ENCODE measurements around the gene OPN4. TPM values are rescaled to one million over a fixed set of nuclear protein-coding genes. Genes with fewer than 3 reads are reported as not detected.

The OPN4 gene
- total RNA-seq, 4 donors from 2014 or later, result 0.34 TPM; not detected in 3

- Histone ChIP-seq H3K4me1 (peaks cover 10% of the 10 kb centered on the region), H3K27ac (no peak overlapping the region), H3K9me3 (no peaks in the 10 kb centered on the region), H3K4me3 (no peak overlapping the region), H3K27me3 (no peaks in the 10 kb centered on the region), H3K36me3 (no peaks in the 10 kb centered on the region)
- TF ChIP-seq EP300 (IDR thresholded peaks at IDR 0.05) (no peak), POLR2A (IDR thresholded peaks at IDR 0.05) (no peak), CTCF (IDR thresholded peaks at IDR 0.05) (no peak), POLR2AphosphoS5 (IDR thresholded peaks at IDR 0.05) (no peak)
- WGBS, result 48% methylated on average over 3 of the region's 3 CpGs
- no peak for DNase-seq (ENCODE audit: low spot score in 2 of 2)
These were observed 4.4 kb downstream of the OPN4 start for GRCh38 chr10:86658751-86659150.

- no peak overlapping the region for H3K4me3 ChIP-seq
- H3K4me1 ChIP-seq, result peaks cover 10% of the 10 kb centered on the region
- WGBS, result 95% methylated on average over 17 of the region's 19 CpGs
- H3K36me3 ChIP-seq, result no peaks in the 10 kb centered on the region
- no peaks in the 10 kb centered on the region for H3K9me3 ChIP-seq
- DNase-seq (ENCODE audit: low spot score in 2 of 2), result peak; percentile 52 to 67
- no peak for TF ChIP-seq EP300 (IDR thresholded peaks at IDR 0.05)
- TF ChIP-seq CTCF (IDR thresholded peaks at IDR 0.05), result no peak
- no peak for TF ChIP-seq POLR2A (IDR thresholded peaks at IDR 0.05)
- no peak for TF ChIP-seq POLR2AphosphoS5 (IDR thresholded peaks at IDR 0.05)
- no peak overlapping the region for H3K27ac ChIP-seq
- H3K27me3 ChIP-seq, result no peaks in the 10 kb centered on the region
These were observed 4.9 kb downstream of the OPN4 start for GRCh38 chr10:86659161-86659691.

GRCh38 chr10:86659721-86660453, 5.5 kb downstream of the OPN4 start:
- 86% methylated on average over 11 of the region's 17 CpGs for WGBS
- Histone ChIP-seq H3K36me3 (no peaks in the 10 kb centered on the region), H3K27ac (no peak overlapping the region), H3K4me3 (no peak overlapping the region), H3K27me3 (no peaks in the 10 kb centered on the region), H3K4me1 (peaks cover 10% of the 10 kb centered on the region), H3K9me3 (no peaks in the 10 kb centered on the region)
- TF ChIP-seq POLR2AphosphoS5 (IDR thresholded peaks at IDR 0.05), result no peak
- no peak for TF ChIP-seq CTCF (IDR thresholded peaks at IDR 0.05)
- no peak for TF ChIP-seq EP300 (IDR thresholded peaks at IDR 0.05)
- TF ChIP-seq POLR2A (IDR thresholded peaks at IDR 0.05), result no peak
- DNase-seq (ENCODE audit: low spot score in 2 of 2), result peak; percentile 59 to 71

- Histone ChIP-seq H3K36me3 (no peaks in the 10 kb centered on the region), H3K27me3 (no peaks in the 10 kb centered on the region), H3K4me1 (peaks cover 10% of the 10 kb centered on the region), H3K9me3 (no peaks in the 10 kb centered on the region), H3K27ac (no peak overlapping the region), H3K4me3 (no peak overlapping the region)
- TF ChIP-seq EP300 (IDR thresholded peaks at IDR 0.05), result no peak
- no peak for TF ChIP-seq POLR2AphosphoS5 (IDR thresholded peaks at IDR 0.05)
- no peak for TF ChIP-seq POLR2A (IDR thresholded peaks at IDR 0.05)
- TF ChIP-seq CTCF (IDR thresholded peaks at IDR 0.05), result no peak
- 61% methylated on average over 7 of the region's 17 CpGs for WGBS
- DNase-seq (ENCODE audit: low spot score in 2 of 2), result peak in 1 of 2 donors; percentile 48
These were observed 7.0 kb downstream of the OPN4 start for GRCh38 chr10:86661161-86662025.
